Bronchial smooth muscle cell (primary cell): ENCODE results near the gene KANTR. TPM values are rescaled to one million over a fixed set of nuclear protein-coding genes. Genes with fewer than 3 reads are reported as not detected.

ENCODE experiments used
- total RNA-seq: library from RNA; depleted of rRNA; stranded (reverse); fragments of >200 nt; gene quantifications from 2 replicates; pipeline ENCODE4 v1.2.1, GENCODE V29; 2014

The KANTR gene, protein sequence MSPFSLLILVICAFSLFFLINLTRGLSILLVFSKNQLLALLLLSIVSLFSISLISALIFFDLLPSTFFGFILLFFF
- total RNA-seq, result 7.5 and 10.1 TPM in 2 replicates

DNA sequence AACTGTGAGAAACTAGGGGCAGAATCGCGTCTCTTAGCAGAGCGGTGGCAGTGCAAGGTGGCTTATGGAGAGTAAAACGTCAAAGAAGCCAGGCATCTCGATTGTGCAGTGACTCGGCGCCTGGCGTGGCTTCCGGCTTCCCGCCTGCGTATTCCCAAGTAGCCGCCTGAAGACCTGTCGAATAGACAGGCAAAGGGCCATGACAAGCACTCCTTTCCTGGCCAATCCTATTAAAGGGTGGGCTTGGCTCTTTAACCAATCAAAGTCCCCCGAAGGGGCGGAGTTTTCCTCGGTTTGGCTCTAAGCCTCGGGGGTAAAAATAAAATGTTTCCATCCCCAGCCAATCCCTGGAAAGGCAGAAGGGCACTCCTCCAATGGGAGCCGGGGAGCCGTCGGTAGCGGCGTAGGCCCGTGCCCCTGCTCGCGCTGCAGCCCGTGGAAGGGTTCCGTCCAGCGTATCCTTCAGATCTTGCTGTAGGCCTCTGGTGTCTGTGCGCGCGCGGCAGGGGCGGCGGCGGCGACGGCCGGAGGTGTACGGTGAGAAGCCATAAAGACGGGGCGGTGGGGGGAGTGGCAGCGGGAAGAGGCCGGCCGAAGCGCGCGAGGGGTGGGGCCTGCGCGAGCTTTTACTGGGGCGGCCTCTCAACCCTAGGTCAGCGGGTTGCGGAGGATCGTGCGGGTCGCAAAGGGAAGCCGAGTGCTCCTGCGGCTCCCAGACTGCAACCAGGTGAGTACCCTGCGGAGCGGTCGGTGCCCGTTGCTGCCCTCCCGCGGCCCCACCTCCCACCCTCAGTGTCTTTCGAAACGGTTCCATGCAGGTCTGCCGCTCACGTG, at the start of gene KANTR:
Gene KANTR (plus strand): TSS at position 395 of the 834 bp plus-strand sequence. CDS start 30,131 bp downstream, outside the sequence.

DNA sequence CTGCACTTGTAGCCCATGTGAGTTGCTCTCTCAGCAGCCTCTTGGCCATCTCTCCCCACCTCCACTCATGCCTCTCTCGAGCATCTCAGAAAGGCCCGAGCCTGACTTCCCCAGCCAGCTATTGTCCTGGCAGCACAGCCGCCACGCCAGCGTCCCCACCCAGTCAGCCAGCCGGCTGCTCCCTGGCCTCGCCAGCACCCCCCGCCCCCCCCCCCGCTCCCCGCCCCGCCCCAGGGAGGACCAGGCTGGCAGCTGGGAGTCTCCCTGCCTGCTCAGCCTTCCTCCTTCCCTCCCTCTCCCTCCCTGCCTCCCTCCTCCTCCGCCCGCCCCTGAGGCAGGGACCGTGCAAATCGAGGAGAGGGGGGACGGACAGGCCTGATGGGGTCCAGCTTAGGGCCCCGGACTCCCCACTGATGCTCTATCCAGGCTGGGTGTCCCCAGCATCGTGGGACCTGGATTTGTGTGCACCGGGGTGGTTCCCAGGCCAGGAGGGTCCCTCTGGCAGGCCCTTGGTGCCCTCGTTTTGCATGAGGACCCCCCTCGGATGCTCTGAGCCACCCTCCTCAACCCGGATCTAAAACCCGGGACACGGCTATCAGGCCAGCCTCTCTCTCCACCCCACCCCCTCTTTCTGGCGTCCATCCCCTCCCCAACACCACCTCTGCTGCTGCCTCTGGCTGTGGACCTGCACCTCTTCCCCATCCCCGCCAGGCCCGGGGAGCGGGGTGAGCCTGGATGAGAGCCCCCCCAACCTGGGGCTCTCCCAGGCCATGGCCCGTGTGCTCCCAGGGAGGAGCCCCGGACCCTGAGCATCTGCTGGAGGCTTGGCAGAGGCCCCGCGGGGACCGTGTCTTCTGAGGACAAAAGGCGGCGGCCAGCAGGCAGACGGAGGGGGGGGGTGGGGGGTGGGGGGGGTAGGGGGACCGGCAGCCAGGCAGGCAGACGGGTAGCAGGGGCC, 45.5 kb upstream of the KANTR start, which contains the start of gene GPR173:
Gene GPR173 (plus strand): TSS at position 621 of the 958 bp plus-strand sequence. CDS start 27,833 bp downstream, outside the sequence.

DNA sequence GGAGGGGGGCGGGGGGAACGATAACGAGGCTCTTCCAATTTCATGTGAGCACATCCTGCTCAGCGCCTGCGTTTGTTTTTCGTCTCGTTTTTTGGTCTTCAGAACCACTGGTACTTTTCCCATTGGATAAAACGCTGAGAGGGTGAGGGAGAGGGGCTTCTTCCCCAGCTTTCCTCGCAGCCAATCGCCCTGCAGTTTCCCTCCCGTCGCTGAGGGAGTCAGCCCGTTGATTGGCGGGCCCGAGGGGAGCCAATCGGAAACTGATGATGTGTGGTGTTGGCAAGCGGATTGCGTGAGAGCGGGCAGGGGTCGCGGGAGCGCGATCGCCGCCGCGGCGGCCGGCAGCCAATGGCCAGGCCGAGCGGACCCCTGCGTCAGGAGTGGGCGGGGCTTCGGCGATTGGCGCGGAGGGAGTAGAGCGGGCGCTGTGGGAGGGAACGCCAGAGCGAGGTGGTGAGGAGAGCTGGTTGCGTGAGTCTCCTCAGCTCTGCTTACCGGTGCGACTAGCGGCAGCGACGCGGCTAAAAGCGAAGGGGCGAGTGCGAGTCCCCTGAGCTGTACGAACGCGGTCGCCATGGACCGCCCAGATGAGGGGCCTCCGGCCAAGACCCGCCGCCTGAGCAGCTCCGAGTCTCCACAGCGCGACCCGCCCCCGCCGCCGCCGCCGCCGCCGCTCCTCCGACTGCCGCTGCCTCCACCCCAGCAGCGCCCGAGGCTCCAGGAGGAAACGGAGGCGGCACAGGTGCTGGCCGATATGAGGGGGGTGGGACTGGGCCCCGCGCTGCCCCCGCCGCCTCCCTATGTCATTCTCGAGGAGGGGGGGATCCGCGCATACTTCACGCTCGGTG, 11.8 kb upstream of the KANTR start, which contains the start of gene TSPYL2:
Gene TSPYL2 (plus strand): TSS at position 443 of the 848 bp plus-strand sequence. CDS start 132 bp downstream, at position 575.

Other genes with a start within 250 kb of the KANTR start
- gene XAGE3, start 226.1 kb upstream of the KANTR start, total RNA-seq, result not detected in 2 replicates
- gene FAM156B, start 196.8 kb upstream of the KANTR start, total RNA-seq, result 12.9 TPM in 2 replicates
- 14.5 and 20.3 TPM in 2 replicates for gene FAM156A, start 135.6 kb upstream of the KANTR start, total RNA-seq
- 1.5 and 1.9 TPM in 2 replicates for gene GPR173, start 45.4 kb upstream of the KANTR start, total RNA-seq
- 23.6 and 27.0 TPM in 2 replicates for gene TSPYL2, start 11.8 kb upstream of the KANTR start, total RNA-seq
- gene KDM5C, start 131.1 kb downstream of the KANTR start, total RNA-seq, result 43.0 and 44.9 TPM in 2 replicates
- gene IQSEC2, start 187.4 kb downstream of the KANTR start, total RNA-seq, result 5.0 and 7.7 TPM in 2 replicates